GM12878 (cell line): Measurements from ENCODE around the gene FZR1. TPM values are rescaled to one million over a fixed set of nuclear protein-coding genes. Genes with fewer than 3 reads are reported as not detected.

Experiments used
- ATAC-seq: fragments of 200-7000 bp; cut with Tn5 transposase; 3 replicates; pipeline ENCODE4 v1.9.1; 2020; ENCODE audit warnings: mild to moderate bottlenecking, moderate library complexity
- BruUV-seq: library from RNA; stranded (reverse); fragments of 400-500 nt; replicated peaks from 2 replicates; lab custom pipeline; 2021; lab: Mats Ljungman, UMichigan
- CTCF ChIA-PET: fragments of 300-600 bp; sonication (Branson Sonifier 250); formaldehyde crosslinking; extraction: SDS; loops from one replicate; lab custom pipeline; 2021; ENCODE audit warnings: inconsistent platforms; lab: Yijun Ruan, JAX
- POLR2A ChIA-PET: fragments of 350-600 bp; formaldehyde crosslinking; extraction: SDS; loops from one replicate; lab custom pipeline; 2021; ENCODE audit warnings: inconsistent platforms; lab: Charles Lee
- RAD21 ChIA-PET: fragments of 300-600 bp; sonication (Branson Sonifier 250); formaldehyde crosslinking; loops from one replicate; lab custom pipeline; 2023; ENCODE audit warnings: antibody characterized with exemption; ENCODE audit not compliant: unreplicated experiment; lab: Charles Lee
- SMC1A ChIA-PET: fragments of 300-600 bp; sonication (Branson Sonifier 250); formaldehyde crosslinking; loops from one replicate; lab custom pipeline; 2023; ENCODE audit not compliant: unreplicated experiment, uncharacterized antibody; lab: Charles Lee
- DNase-seq: peaks from one replicate; pipeline ENCODE4 v3.0.0-alpha.2; 2011; ENCODE audit warnings: low read depth, low spot score
- FAIRE-seq: peaks from 3 replicates; lab custom pipeline; 2011; peaks lifted over from hg19 to GRCh38; lab: Jason Lieb, UNC
- H2AFZ ChIP-seq: 2 replicates; pipeline ENCODE4 v1.6.0; 2011; ENCODE audit warnings: low read depth, low read length, control low read depth; ENCODE audit not compliant: control insufficient read depth
- H3K27ac ChIP-seq: 2 replicates; pipeline ENCODE4 v1.5.1; 2011; ENCODE audit warnings: control low read depth; ENCODE audit not compliant: control insufficient read depth, insufficient read depth
- H3K27me3 ChIP-seq, 2 experiments: replicated peaks in 1 of 2; 2 replicates each; pipeline versions ENCODE4 v1.6.0 to v1.6.1; 2011; ENCODE audit warnings: low read length in 1 of 2; ENCODE audit not compliant: control insufficient read depth in 2 of 2, insufficient read depth in 2 of 2
- H3K36me3 ChIP-seq, 2 experiments: 2 replicates each; pipeline ENCODE4 v1.5.1; 2011; ENCODE audit warnings: low read length in 1 of 2; ENCODE audit not compliant: control insufficient read depth in 2 of 2, insufficient read depth in 2 of 2
- H3K4me1 ChIP-seq: 2 replicates; pipeline ENCODE4 v1.6.1; 2011; ENCODE audit warnings: mild to moderate bottlenecking, low read length, moderate library complexity, mixed read lengths; ENCODE audit not compliant: control insufficient read depth, insufficient read depth
- H3K4me2 ChIP-seq: 2 replicates; pipeline ENCODE4 v1.6.0; 2011; ENCODE audit warnings: control low read depth; ENCODE audit not compliant: control insufficient read depth, insufficient read depth
- H3K4me3 ChIP-seq: fragments of 200-600 bp; sonication (generic); 2 replicates; pipeline ENCODE4 v1.5.1; 2016
- H3K79me2 ChIP-seq: 2 replicates; pipeline ENCODE4 v1.6.0; 2011; ENCODE audit warnings: low read length; ENCODE audit not compliant: control insufficient read depth, insufficient read depth
- H3K9ac ChIP-seq: 2 replicates; pipeline ENCODE4 v1.8.0; 2011; ENCODE audit warnings: low read length, control low read depth, mixed read lengths; ENCODE audit not compliant: control insufficient read depth, insufficient read depth
- H3K9me3 ChIP-seq: replicated peaks from 3 replicates; pipeline ENCODE4 v1.5.1; 2011; ENCODE audit warnings: mild to moderate bottlenecking, low read length; ENCODE audit not compliant: control insufficient read depth, insufficient read depth
- H4K20me1 ChIP-seq: 2 replicates; pipeline ENCODE4 v1.6.0; 2011; ENCODE audit not compliant: control insufficient read depth, insufficient read depth
- CBX3 ChIP-seq: fragments of 200-600 bp; sonication (generic); IDR thresholded peaks from 2 replicates; pipeline ENCODE4 v1.6.1; 2016; ENCODE audit warnings: low read depth, borderline replicate concordance
- GATAD2B ChIP-seq: fragments of 450-650 bp; conservative IDR thresholded peaks from 2 replicates; pipeline ENCODE4 v1.6.1; 2017; ENCODE audit warnings: low read depth, mild to moderate bottlenecking, moderate library complexity
- MTA3 ChIP-seq: IDR thresholded peaks from 2 replicates; pipeline ENCODE4 v1.6.1; 2012; ENCODE audit warnings: low read length, inconsistent platforms, borderline replicate concordance
- SMARCA5 ChIP-seq: fragments of 450-650 bp; IDR thresholded peaks from 2 replicates; pipeline ENCODE4 v1.6.1; 2017; ENCODE audit warnings: mild to moderate bottlenecking
- ZBTB11 ChIP-seq: fragments of 450-650 bp; formaldehyde crosslinking; IDR thresholded peaks from 2 replicates; pipeline ENCODE4 v1.5.0; 2022; ENCODE audit warnings: mild to moderate bottlenecking, missing genetic modification characterization
- WGBS: methylation state at CpG from one replicate; pipeline ENCODE4 v1.1.6; 2016; ENCODE audit warnings: low lambda C conversion rate; ENCODE audit not compliant: insufficient replicate concordance, insufficient coverage; ENCODE audit errors: missing lambda C conversion rate; 5-methylcytosine and 5-hydroxymethylcytosine counted together
- in situ Hi-C: fragments of 300-500 bp; cut with MboI; formaldehyde crosslinking; loops from 9 replicates; pipeline ENCODE4 v1.14.3; 2018; ENCODE audit warnings: mixed read lengths
- intact Hi-C: fragments of 100-400 bp; cut with micrococcal nuclease; formaldehyde crosslinking; loops from one replicate; pipeline ENCODE4 v1.14.2; 2022; ENCODE audit not compliant: unreplicated experiment
- polyA plus RNA-seq, 11 experiments: library from polyadenylated mRNA; depleted of rRNA in 4 of 11; unstranded in 6 of 11; stranded (reverse) in 5 of 11; fragments of >200 nt; fragmentation: Nextera tagmentation in 4 of 11; fragmentation: Illumina TruSeq in 1 of 11; extraction: Ambion mirVana in 4 of 11; extraction: Trizol in 1 of 11; gene quantifications; 1 replicate in 1 of 11; 2 replicates in 10 of 11; pipeline versions ENCODE4 v1.2.1 to v1.2.3, GENCODE V29; 2011 to 2016; ENCODE audit warnings: inconsistent platforms in 2 of 11, missing spikeins in 2 of 11, low read depth in 1 of 11
- total RNA-seq, 4 experiments: library from RNA; depleted of rRNA in 3 of 4; stranded (reverse); fragments of >200 nt in 3 of 4; fragmentation: Illumina TruSeq in 1 of 4; extraction: Trizol in 1 of 4; gene quantifications; 2 replicates each; pipeline versions ENCODE4 v1.2.1 to v1.2.3, GENCODE V29; 2013 to 2021

The FZR1 gene
- total and polyA plus RNA-seq, 10 of the 15 experiments (the other 5 are each of a cell fraction or from before 2014, with no cell fraction given) = 0.11 to 44.2 (median 29.3) TPM

GRCh38 chr19:3522421-3523360 is 16.6 kb downstream of the FZR1 start:
- POLR2A ChIA-PET = no interaction called here
- H3K27me3 ChIP-seq = no peaks in the 10 kb centered on the region
- in situ Hi-C loops (no loop called here), intact Hi-C loops (no loop called here)
- H3K27ac ChIP-seq = no peak overlapping the region
- CTCF ChIA-PET = no interaction called here
- TF ChIP-seq ZBTB11 (CRISPR knock-in tag) = no peak
- no peak for TF ChIP-seq MTA3
- no peak for TF ChIP-seq GATAD2B
- TF ChIP-seq CBX3 = no peak
- TF ChIP-seq SMARCA5 = no peak
- H3K9ac ChIP-seq = no peak overlapping the region
- H3K4me3 ChIP-seq = no peak overlapping the region
- H2AFZ ChIP-seq = no peak overlapping the region
- no peaks in the 10 kb centered on the region for H3K9me3 ChIP-seq
- FAIRE-seq (no peak), DNase-seq (no peak), ATAC-seq (no peak)
- peaks cover 3% of the 10 kb centered on the region for H3K79me2 ChIP-seq
- RAD21 ChIA-PET = no interaction called here
- 98% methylated on average over 37 of the region's 40 CpGs for WGBS
- H4K20me1 ChIP-seq = no peaks in the 10 kb centered on the region
- SMC1A ChIA-PET = no interaction called here
- BruUV-seq = no TSS peak
- peaks cover 5 to 42% of the 10 kb centered on the region in 2 experiments; a peak in 3 of 4 replicates for H3K36me3 ChIP-seq
- no peak overlapping the region for H3K4me2 ChIP-seq
- H3K4me1 ChIP-seq = no peaks in the 10 kb centered on the region
